Measurements from ENCODE around the gene NTSR1.

The NTSR1 gene

DNA sequence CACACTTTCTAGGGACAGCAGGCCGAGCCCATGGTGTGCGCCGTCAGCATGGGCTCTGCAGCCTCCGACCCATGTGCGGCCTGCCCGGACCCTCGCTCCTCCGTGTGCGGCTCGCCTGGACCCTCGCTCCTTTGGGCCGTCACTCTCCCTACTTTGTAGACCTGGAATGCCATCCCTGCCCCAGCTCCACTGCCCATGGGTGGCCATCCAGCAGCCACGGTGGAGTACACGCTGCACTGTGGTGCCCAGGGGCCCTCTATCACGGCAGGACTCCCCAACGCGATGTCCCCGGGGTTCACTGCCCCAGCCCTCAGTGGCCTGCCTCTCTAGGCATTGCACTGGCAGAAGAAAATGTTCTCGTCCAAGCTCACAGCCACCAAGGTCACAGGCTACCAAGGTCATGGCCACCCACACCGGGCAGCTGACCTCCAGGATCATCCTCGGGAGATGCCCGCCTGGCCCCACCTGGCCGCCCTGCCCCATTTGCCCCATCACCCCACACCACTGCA lies 63.5 kb downstream of the NTSR1 start:
- no peak for DNase-seq
- intact Hi-C loops (cut with DNase I) = no loop called here

DNA sequence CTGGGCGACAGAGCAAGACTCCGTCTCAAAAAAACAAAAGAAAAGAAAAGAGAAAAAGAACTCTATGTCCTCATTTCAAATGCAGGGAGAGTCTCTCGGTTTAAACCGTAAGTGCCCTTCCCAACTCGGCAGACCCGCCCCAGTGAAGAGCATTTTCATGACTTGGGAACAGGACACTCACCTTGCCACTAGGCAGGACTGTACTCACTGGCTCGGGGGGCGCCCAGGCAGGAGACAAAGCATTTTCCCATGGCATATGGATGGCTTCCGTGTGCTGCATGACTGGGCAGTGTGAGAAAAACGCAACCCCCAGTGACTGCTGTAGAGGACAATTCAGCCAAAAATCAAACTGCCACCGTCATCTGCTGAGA lies 64.0 kb downstream of the NTSR1 start:
- no peak for DNase-seq
- intact Hi-C loops (cut with DNase I) = no loop called here

DNA sequence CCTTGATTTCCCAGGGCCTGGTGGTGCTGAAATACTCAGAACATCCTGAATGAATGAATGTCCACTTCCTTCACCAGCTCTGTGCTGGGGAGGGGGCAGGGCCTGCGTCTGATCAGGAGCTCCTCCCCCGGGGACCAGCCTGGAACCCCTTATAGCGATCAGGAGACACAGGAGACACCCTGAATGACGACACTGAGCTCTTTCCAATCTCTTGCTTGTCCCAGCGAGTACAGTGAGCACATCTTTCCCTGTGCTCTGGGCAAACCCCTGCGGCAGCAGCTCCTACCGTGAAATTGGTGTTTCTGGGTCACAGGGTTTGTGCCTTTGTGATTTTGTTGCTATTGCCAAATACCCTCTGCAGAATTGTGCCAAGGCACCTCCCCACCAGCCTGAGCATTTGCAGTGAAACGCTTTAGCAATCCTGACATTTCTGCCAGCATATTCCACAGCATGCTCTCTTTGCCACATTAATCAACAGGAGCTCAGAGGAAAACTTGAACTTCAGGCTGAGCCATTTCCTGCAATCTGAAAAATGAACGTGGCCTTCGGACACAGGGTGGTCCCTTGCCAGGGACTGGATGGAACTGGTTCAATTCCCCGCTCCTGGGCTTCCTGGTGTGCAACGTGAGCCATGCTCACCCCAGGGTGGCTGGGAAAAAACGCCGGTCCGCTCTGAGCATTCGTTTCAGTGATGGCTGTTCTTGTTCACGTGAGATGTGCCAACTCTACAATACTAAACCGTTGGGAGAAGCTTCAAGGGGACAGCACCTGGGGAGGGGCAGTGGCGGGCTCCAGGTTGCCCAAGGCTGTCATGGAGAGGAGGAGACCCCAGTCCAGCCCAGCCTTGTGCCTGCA lies 64.6 kb downstream of the NTSR1 start:
- intact Hi-C loops (cut with DNase I) = no loop called here
- DNase-seq = no peak

DNA sequence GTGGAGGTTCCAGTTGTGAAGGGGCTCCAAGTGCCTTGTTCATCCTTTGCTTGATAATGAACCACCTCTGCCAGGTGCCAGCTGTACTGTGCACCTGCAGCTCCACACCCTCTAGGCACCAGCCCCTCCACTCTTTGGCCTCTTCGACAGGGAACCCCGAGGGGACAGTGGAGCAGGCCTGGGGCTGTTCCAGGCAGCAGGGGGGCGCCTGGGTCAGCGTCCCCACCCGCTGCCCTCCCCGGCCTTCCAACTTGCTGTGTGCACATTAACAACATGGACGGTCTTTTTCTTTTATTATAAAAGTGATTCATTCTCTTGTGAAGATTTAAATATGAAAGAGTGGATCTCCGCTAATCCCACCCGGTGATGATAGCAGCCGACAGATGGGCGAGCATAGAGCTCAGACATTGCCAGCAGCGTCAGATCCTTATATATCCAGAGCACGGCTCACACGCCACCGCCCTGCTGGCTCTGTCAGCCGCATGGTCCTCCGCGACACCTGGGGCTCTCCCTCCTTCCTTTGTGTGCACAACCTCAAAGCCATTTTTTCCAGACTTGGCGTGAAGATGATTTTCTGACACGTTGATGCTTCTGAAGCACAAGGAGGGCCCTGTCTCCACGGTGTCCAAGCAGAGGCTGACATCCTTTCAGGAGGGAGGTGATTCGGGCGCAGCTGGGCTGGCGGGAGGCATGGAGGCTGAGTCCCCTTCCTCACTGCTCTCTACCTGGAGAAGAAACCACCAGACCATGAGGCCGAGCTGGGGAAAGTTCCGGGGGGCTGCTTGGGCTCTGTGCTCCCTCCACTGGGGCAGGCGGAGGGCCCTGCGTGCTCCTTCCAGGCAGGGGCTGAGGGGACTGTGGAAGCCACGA lies 65.4 kb downstream of the NTSR1 start:
- intact Hi-C loops (cut with DNase I) = no loop called here
- DNase-seq = no peak

DNA sequence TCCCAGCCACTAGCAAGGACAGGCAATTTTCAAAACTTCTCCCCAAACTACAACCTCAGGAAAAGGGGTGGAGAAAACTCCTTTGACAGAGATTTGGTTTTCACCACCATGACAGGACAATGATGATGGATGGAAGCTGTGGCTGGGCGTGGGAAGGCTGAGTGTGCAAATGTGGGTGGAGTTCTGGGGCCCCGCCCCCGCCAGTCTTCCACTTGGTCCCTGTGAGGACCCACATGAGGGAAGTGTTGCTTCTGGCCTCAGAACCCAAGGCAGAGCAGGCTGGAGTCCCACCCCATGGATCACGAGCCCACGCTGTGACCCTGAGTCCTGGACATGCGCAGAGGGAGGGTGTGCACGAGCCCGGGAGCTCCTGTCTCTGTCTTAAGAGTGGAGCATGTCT lies 66.1 kb downstream of the NTSR1 start:
- intact Hi-C loops (cut with DNase I) = no loop called here
- no peak for DNase-seq

DNA sequence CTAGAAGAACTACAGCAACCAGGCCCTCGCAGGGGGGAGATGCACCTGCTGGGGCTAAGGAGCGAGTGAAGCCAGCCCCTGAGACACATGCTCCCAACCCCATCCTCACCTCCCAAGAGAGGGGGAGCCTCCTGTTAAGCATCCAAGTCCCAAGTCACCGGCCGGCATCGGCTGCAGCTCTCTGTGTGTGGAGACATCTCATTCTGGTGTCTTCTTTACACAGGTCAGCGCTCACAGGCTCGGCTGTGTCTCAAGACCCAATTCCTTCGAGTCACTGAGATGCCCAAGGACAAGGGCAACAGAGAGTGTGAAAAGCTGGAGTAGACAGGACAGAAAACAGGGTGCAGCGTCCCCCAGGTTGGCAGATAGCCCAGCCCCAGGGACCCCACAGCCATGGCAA lies 66.6 kb downstream of the NTSR1 start:
- DNase-seq = no peak
- intact Hi-C loops (cut with DNase I) = no loop called here

DNA sequence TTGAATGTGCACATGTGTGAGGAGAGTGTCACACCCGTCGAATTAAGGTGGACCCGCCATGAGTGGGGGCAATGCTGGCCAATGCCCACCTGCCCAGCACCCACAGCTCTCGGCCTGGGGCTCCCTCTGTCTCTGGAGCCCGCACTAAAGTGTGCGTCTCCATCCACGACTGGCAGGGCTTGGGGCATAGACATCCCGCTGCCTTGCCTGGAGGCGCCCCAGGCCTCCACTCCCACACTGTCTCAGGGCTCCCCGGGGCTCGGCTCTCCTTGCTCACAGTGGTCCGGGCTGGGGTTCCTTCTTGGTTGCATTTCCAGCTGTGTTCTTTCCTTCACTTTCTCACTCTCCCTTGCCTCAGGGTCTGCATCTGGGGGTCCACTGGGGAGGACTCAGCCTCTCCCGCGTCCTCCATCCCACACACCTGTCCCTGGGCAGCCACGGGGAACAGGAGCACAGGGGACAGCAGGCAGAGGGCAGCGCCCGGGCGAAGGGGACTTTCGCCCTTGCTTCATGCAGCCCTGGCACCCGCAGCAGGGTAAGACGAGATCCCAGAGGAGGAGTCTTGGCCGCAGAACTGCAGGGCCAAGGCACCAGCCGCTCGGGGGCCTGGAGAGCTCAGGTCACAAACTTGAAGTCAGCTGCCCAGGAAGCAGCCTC lies 67.5 kb downstream of the NTSR1 start:
- intact Hi-C loops (cut with DNase I) = no loop called here

DNA sequence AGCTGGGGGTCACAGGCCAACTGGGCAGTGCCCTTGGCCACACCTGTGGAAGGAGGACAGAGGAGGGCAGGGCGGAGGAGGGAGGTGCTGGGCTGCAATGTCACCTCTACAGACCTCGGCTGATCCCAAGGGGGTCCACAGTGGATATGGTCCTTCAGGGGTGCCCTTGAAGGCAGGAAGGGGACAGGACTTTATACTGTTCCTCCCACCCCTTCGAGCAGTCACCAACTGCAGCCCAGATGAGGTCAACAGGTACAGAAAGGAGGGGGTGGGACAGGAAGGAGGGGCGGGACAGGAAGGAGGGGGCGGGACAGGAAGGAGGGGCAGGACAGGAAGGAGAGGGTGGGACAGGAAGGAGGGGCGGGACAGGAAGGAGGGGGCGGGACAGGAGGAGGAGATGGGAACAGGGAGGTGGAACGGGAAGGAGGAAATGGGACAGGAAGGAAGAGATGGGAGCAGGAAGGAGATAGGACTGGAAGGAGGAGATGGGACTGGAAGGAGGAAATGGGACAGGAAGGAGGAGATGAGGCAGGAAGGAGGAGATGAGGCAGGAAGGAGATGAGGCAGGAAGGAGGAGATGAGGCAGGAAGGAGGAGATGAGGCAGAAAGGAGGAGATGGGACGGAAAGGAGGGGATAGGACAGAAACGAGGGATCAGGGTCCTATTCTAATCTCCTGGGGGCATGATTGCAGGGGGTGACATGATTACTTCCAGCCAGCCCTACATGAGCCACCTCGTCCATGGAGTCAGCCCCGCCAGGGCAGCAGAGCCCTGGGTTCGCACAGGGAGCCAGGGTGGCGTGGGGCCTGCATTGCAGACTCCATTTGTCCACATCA lies 68.3 kb downstream of the NTSR1 start:
- no peak for DNase-seq
- intact Hi-C loops (cut with DNase I) = no loop called here

More for the DNA sequence above, 67.5 kb downstream of the NTSR1 start:
- no peak for DNase-seq

DNA sequence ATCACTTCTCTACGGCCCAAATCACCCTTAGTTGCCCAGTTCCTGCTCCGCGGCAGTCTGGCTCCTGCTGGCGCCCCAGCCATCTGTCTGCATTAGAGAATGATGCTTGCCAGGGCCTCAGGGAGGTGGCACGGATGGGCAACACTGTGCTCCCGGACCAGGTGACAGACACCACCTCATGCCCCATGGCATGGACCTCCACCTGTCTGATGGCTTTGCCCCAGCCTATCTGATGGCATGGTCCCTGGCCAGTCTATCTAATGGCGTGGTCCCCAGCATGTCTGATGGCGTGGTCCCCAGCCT lies 68.8 kb downstream of the NTSR1 start:
- no peak for DNase-seq
- intact Hi-C loops (cut with DNase I) = no loop called here

DNA sequence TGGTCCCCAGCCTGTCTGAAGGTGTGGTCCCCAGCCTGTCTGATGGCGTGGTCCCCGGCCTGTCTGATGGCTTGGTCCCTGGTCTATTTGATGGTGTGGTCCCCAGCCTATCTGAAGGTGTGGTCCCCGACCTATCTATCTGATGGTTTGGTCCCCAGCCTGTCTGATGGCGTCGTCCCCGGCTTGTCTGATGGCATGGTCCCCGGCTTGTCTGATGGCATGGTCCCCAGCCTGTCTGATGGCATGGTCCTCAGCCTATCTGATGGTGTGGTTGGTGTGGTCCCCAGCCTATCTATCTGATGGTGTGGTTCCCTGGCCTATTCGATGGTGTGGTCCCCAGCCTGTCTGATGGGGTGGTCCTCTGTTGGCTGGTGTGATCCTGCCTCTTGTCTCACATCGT lies 69.4 kb downstream of the NTSR1 start:
- DNase-seq = no peak
- intact Hi-C loops (cut with DNase I) = no loop called here

DNA sequence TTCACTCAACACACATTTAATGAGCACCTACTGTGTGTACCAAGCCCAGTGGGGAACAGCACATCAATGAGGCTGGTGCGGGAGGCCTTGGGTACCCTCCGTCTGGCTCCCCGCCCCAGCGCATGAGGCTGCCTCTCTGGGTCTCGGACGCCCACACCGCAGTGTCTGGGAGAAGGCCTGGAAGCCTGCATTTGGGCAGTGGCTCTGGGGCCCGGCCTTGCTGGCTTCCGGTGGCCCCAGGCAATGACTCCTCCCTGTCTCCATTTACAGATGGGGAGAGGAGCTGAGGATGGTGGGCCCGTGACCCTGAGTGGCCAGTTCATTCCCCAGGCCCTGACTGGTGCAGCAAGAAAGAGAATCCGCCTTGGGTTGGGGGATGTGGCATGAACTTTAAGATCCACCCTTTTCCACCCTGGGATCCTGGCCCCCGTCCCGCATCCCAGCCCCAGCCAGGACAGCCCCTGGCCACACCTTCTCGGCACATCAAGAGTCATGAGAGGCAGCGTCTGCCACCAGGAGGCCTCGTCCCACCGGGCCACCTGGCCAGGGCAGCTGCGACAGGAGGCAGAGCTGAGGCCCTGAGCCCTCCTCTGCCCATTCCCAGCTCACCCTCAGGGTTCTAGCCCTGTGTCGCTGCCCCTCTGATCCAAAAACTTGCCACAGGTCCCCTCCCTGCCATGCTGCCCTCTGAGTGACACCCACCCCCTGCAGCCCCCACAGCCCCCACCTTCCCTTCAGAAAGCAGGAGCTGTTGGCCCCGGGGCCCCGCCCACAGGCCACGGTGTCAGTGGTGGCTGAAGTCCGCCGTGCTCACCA lies 70.2 kb downstream of the NTSR1 start:
- DNase-seq = no peak
- intact Hi-C loops (cut with DNase I) = no loop called here

DNA sequence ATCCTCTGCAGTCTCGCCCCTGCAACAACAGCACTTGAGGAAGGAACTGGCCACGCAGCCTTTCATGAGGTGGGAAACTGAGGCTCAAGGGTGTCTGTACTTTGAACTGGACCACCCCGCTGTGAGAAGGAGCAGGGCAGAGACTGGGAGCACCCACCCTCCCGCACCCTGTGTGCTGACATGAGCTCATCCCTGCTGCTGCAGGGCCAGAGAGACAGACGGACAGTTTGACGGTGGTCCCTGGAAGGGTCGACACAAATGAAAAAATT lies 70.7 kb downstream of the NTSR1 start:
- intact Hi-C loops (cut with DNase I) = no loop called here
- DNase-seq = no peak

DNA sequence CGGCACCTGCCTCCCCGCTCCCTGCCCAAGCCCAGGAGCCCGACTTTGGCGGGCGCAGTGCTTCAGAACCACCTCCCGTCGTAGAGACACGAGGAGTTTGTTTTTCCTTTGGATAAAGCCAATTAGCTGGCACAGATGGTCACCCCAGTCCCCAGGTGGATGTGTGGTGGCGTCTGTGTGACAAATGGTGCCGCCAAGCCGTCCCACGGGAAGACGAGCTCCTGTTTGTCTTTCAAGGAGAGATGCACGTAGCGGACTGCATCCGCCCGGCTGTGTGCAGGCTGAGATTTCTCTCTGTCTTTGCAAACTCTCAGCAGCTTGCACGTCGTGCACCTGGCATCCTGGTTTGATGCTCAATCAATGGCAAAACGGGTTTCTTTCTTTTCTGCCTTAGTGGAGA lies 71.6 kb downstream of the NTSR1 start:
- DNase-seq = no peak
- intact Hi-C loops (cut with DNase I) = loop anchor here (10.0 kb wide), 1 partner anchor 275 kb away; no protein-coding TSS in a partner anchor

DNA sequence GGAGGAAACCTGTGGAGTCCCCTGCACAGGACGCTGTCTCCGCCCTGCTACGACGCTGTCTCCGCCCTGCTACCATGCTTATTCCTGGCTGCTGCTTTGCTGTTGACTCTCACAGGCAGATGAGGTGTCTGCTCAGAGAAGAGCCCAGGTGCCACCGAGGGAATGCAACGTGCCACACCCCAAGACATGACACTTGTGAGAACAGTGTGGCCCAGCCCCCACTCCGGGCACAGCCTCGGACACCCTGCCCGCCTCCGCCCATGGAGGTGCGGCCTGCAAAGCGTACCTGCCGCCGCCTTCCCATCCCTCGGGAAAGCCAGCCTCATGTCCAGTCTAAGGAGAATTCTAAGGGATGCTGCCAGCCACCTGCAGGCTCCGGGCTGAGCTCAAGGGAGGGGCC lies 72.1 kb downstream of the NTSR1 start:
- intact Hi-C loops (cut with DNase I) = loop anchor here (10.0 kb wide), 1 partner anchor 276 kb away; no protein-coding TSS in a partner anchor
- no peak for DNase-seq

DNA sequence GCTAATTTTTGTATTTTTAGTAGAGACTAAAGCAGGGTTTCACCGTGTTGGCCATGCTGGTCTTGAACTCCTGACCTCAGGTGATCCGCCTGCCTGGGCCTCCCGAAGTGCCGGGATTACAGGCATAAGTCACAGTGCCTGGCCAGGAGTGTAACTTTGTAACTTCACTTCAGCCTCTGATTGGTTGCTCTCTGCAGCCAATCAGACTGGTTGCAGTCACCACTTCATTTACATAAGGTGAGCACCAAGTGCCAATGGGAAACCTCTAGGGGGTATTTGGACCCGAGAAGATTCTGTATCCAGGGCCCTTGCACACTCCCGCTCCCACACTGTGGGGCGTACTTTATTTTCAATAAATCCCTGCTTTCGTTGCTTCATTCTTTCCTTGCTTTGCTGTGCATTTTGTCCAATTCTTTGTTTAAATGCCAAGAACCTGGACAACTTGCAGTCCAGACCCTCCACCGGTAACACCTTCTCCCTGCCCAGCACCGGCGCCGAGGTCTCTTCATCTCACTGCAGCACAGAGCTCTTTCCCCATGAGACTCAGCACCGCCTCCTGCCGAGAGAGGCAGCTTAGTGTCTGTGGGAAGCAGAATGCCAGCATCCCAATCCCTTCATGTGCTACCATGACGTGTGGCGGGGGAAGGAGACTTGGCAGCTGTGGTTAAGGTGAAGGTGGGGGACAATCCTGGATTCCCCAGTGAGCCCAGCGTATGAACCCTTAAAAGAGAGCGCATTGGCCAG lies 73.7 kb downstream of the NTSR1 start:
- intact Hi-C loops (cut with DNase I) = loop anchor here (10.0 kb wide), 1 partner anchor 278 kb away; no protein-coding TSS in a partner anchor

DNA sequence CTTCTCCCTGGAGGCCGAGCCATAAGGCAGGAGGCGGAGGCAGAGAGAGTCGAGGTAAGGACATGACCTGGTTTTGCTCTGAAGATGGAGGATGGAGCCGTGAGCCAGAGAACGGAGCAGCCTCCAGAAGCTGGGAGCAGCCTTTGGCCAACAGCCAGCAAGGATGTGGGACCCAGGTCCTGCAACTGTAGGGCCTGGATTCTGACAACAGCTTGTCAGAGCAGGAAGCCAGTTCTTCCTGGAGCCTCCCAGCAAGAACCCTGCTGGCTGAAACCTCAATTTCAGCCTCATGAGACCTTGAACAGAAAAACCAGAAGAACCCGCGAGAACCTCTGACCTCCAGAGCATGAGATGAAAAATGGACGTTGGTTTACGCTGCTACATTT lies 74.2 kb downstream of the NTSR1 start:
- DNase-seq = no peak
- intact Hi-C loops (cut with DNase I) = loop anchor here (10.0 kb wide), 1 partner anchor 278 kb away; no protein-coding TSS in a partner anchor

More for the DNA sequence above, 73.7 kb downstream of the NTSR1 start:
- no peak for DNase-seq

DNA sequence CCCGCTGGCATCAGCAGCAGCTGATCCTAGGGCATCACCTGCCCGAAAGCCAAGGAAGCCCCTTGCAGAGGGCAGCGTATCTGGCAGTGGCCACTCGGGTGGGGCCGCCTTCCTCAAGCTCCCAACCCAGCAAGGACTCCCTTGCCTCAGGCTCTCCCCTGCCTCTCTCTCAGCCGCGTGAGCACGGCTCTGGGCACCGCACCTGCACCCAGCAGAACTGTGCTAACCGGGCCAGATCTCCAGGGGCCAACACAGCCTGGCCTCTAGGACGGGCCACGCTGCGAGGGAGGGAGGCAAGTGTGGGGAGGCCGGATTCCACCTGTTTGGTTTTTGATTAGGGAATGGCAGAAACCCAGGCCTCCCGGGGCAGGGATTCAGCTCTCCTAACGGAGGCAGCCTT lies 75.9 kb downstream of the NTSR1 start:
- intact Hi-C loops (cut with DNase I) = loop anchor here (10.0 kb wide), 1 partner anchor 280 kb away; no protein-coding TSS in a partner anchor
- no peak for DNase-seq
